Astrocyte of the cerebellum (primary cell): ENCODE measurements around the gene PSME4.

ENCODE experiments used
- DNase-seq: peaks from one replicate; pipeline ENCODE4 v3.0.0-alpha.2; 2011; ENCODE audit warnings: low read depth
- H3K4me3 ChIP-seq: 2 replicates; pipeline ENCODE4 v1.5.1; 2011; ENCODE audit warnings: mild to moderate bottlenecking, low read depth, low read length, moderate library complexity
- CTCF ChIP-seq: IDR thresholded peaks from 2 replicates; pipeline ENCODE4 v1.5.1; 2012; ENCODE audit warnings: low read length, low read depth, moderate library complexity, mild to moderate bottlenecking; ENCODE audit errors: missing control alignments
- in situ Hi-C: cut with HindIII; loops from 2 replicates; pipeline ENCODE4 v1.10.0; 2017; ENCODE audit warnings: low sequenced_read_pairs

The PSME4 gene

GRCh38 chr2:53913721-53914120 is 57.1 kb downstream of the PSME4 start:
- H3K4me3 ChIP-seq, result no peak overlapping the region
- in situ Hi-C loops, result no loop called here
- DNase-seq, result peak; percentile 2
- no peak for TF ChIP-seq CTCF

DNA sequence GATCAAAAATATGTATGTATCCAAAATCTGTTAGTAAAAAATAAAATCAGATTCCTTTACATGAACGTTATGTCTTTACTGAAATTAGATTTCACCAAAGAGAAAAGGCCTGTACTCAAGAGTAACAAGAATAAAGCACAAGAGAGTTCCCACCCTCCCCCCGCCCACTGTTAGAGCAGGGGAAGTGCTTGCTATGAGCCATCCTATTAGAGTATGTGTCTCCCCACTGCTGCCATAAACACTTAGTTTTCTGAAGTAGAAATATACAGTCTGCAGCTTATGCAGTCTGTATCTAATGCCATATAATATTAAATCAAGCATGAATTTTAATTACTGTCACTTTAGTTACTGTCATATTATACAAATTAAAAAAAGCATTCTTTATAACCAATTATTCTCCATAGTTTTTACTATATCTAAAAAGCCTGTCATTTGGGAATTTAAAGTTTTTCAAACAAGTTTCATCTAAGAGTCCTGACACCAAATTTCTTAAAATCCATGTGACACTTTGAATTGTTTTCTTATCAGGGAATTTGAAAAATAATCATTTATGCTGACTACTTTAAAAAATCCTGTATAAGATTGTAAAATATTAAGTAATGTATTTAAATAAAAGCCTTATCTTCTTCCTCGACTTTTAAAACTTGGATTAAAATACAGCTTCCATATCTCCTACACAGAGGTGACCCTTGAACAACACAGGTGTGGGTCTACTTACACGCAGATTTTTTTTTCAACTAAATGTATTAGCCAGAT is 59.2 kb downstream of the PSME4 start:
- no peak for DNase-seq
- no peak overlapping the region for H3K4me3 ChIP-seq
- in situ Hi-C loops, result no loop called here
- TF ChIP-seq CTCF, result no peak

DNA sequence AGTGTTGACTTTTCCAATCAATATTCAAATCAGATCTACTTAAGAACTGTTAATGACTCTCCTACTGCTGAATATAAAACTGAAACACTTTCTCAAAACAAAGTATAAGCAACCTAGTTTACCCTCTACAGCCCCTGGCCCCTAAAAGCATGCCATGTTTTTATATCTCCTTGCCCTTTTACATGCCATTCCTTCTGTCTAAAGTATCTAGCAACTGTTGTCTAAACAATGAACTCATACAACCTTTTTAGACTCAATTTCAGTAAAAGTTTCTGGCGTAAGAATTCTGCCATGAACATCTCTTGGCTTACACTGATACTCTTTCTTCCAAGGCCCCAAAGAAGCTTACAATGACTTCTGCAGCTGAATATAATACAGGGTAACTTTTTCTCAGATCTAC is 63.2 kb downstream of the PSME4 start:
- H3K4me3 ChIP-seq, result no peak overlapping the region
- no peak for DNase-seq
- no peak for TF ChIP-seq CTCF
- in situ Hi-C loops, result no loop called here

DNA sequence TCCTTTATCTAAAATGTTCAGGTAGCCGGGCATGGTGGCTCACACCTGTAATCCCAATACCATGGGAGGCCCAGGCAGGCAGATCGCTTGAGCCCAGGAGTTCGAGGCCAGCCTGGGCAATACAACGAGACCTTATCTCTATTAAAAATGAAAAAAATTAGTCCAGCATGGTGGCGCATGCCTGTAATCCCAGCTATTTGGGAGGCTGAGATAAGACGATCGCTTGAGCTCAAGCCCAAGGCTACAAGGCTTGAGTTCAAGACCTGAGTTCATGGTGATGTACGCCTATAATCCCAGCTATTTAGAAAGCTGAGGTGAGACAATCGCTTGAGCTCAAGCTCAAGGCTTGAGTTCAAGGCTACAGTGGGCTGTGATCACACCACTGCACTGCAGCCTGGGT is 65.4 kb downstream of the PSME4 start:
- no peak for DNase-seq
- in situ Hi-C loops, result no loop called here
- no peak for TF ChIP-seq CTCF
- H3K4me3 ChIP-seq, result no peak overlapping the region

GRCh38 chr2:53903011-53903410 is 67.8 kb downstream of the PSME4 start:
- H3K4me3 ChIP-seq, result no peak overlapping the region
- DNase-seq, result no peak
- no peak for TF ChIP-seq CTCF
- in situ Hi-C loops, result no loop called here

DNA sequence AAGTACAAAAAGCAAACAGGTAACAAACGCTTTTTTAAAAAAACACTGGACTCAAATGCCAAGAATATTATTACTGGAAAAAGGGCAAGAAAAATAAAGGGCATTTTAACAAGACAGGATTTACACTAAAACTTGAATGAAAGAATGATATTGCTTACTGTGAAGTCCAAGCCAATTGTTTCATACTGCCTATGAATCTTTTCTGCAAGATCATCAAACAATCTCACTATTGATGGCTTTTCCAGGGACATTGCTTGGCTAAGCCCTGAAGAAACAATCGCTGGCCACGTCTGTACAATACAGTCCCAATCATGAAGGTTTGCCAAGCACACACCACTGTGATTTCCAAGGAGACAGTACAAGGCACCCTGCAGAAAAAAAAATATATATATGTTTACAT is 69.6 kb downstream of the PSME4 start:
- no peak for DNase-seq
- TF ChIP-seq CTCF, result no peak
- in situ Hi-C loops, result no loop called here
- no peak overlapping the region for H3K4me3 ChIP-seq
